Lung (tissue), 12 donors: Measurements from ENCODE around the gene ZNF653. TPM values are rescaled to one million over a fixed set of nuclear protein-coding genes. Genes with fewer than 3 reads are reported as not detected.

Experiments used
- ATAC-seq: fragments of 200-7000 bp; cut with Tn5 transposase; one replicate; pipeline ENCODE4 v1.9.1; 2020; ENCODE audit warnings: moderate number of reproducible peaks; ENCODE audit not compliant: insufficient read depth, low FRiP score
- DNase-seq, 3 donors: peaks; one replicate each; pipeline ENCODE4 v3.0.0-alpha.2; 2013 to 2017
- H3K27ac ChIP-seq, 2 donors: one replicate each; pipeline ENCODE4 v1.5.1; 2013; ENCODE audit warnings: mild to moderate bottlenecking in 2 of 2, moderate library complexity in 2 of 2, control low read depth in 1 of 2, inconsistent platforms in 1 of 2, low read depth in 1 of 2, low read length in 1 of 2
- H3K27me3 ChIP-seq, 3 donors: one replicate each; pipeline ENCODE4 v1.5.1; 2013; ENCODE audit warnings: low read length in 2 of 3; ENCODE audit not compliant: control insufficient read depth in 3 of 3, insufficient read depth in 3 of 3
- H3K36me3 ChIP-seq, 4 donors: one replicate each; pipeline ENCODE4 v1.5.1; 2013; ENCODE audit warnings: low read length in 4 of 4, mild to moderate bottlenecking in 1 of 4, moderate library complexity in 1 of 4; ENCODE audit not compliant: control insufficient read depth in 4 of 4, insufficient read depth in 4 of 4
- H3K4me1 ChIP-seq, 5 donors: one replicate each; pipeline ENCODE4 v1.5.1; 2013; ENCODE audit warnings: low read length in 5 of 5, mild to moderate bottlenecking in 2 of 5, moderate library complexity in 1 of 5; ENCODE audit not compliant: control insufficient read depth in 5 of 5, insufficient read depth in 5 of 5
- H3K4me3 ChIP-seq: one replicate; pipeline ENCODE4 v1.5.1; 2013; ENCODE audit warnings: mild to moderate bottlenecking, control low read depth, moderate library complexity
- H3K9ac ChIP-seq, 2 donors: one replicate each; pipeline ENCODE4 v1.5.1; 2013; ENCODE audit warnings: low read length in 2 of 2, control low read depth in 1 of 2; ENCODE audit not compliant: insufficient read depth in 1 of 2
- H3K9me3 ChIP-seq, 4 donors: one replicate each; pipeline ENCODE4 v1.5.1; 2013; ENCODE audit warnings: low read length in 3 of 4, mild to moderate bottlenecking in 1 of 4, moderate library complexity in 1 of 4; ENCODE audit not compliant: control insufficient read depth in 4 of 4, insufficient read depth in 3 of 4
- WGBS, 2 donors: extraction: QIAGEN DNeasy Blood & Tissue Kit; methylation state at CpG; one replicate each; pipeline ENCODE4 v1.1.7; 2013; 5-methylcytosine and 5-hydroxymethylcytosine counted together
- polyA plus RNA-seq, 2 donors: library from polyadenylated mRNA; stranded (reverse); fragments of 200-250 nt; gene quantifications; one replicate each; pipeline ENCODE4 v1.2.1, GENCODE V29; 2013
- total RNA-seq, 2 donors: library from RNA; depleted of rRNA in 1 of 2; stranded (reverse); fragments of >200 nt in 1 of 2; gene quantifications; one replicate each; pipeline ENCODE4 v1.2.1, GENCODE V29; 2014 to 2021
- TF ChIP-seq, protein P1 (sequence below): IDR thresholded peaks from 2 replicates; pipeline ENCODE4 v1.5.1; 2012; ENCODE audit warnings: mild to moderate bottlenecking; ENCODE audit errors: control extremely low read depth, extremely low read depth
- donor health status: control.
- donor health status: control.
- donor health status: Bipolar disorder and iron deficiency.
- donor health status: healthy.
- donor health status: DM: yes; HTN: yes; CAD: no.

Gene ZNF653
- total and polyA plus RNA-seq, 4 donors: 5.4 to 12.9 (median 9.0) TPM

- H3K27me3 ChIP-seq: no peaks in the 10 kb centered on the region
- H3K36me3 ChIP-seq: peaks cover 10 to 32% (median 15%) of the 10 kb centered on the region in 4 donors
- ATAC-seq: no peak
- H3K9ac ChIP-seq: no peak overlapping the region
- no peak overlapping the region for H3K27ac ChIP-seq
- TF ChIP-seq, protein P1, sequence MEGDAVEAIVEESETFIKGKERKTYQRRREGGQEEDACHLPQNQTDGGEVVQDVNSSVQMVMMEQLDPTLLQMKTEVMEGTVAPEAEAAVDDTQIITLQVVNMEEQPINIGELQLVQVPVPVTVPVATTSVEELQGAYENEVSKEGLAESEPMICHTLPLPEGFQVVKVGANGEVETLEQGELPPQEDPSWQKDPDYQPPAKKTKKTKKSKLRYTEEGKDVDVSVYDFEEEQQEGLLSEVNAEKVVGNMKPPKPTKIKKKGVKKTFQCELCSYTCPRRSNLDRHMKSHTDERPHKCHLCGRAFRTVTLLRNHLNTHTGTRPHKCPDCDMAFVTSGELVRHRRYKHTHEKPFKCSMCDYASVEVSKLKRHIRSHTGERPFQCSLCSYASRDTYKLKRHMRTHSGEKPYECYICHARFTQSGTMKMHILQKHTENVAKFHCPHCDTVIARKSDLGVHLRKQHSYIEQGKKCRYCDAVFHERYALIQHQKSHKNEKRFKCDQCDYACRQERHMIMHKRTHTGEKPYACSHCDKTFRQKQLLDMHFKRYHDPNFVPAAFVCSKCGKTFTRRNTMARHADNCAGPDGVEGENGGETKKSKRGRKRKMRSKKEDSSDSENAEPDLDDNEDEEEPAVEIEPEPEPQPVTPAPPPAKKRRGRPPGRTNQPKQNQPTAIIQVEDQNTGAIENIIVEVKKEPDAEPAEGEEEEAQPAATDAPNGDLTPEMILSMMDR: no peak
- no peaks in the 10 kb centered on the region for H3K9me3 ChIP-seq
- no peak overlapping the region for H3K4me3 ChIP-seq
- no peak for DNase-seq
- H3K4me1 ChIP-seq: no peaks in the 10 kb centered on the region
- WGBS, 2 donors: 96 to 98% methylated on average over 20 of the region's 20 CpGs
Measured at GRCh38 chr19:11513946-11514345, 8.3 kb upstream of the ZNF653 start.

- no peak for DNase-seq
Measured at GRCh38 chr19:11510444-11510843, 4.8 kb upstream of the ZNF653 start.

GRCh38 chr19:11507370-11508078 is 1.9 kb upstream of the ZNF653 start:
- H3K4me1 ChIP-seq: peaks cover 0 to 7% (median 0%) of the 10 kb centered on the region in 5 donors
- no peak overlapping the region for H3K27ac ChIP-seq
- H3K4me3 ChIP-seq: no peak overlapping the region
- H3K9me3 ChIP-seq: no peaks in the 10 kb centered on the region
- ATAC-seq (no peak), DNase-seq (no peak)
- no peaks in the 10 kb centered on the region for H3K27me3 ChIP-seq
- 92% methylated on average over 18 of the region's 18 CpGs for WGBS, 2 donors
- TF ChIP-seq, protein P1: no peak
- peaks cover 0 to 14% (median 3%) of the 10 kb centered on the region in 4 donors for H3K36me3 ChIP-seq
- no peak overlapping the region for H3K9ac ChIP-seq

More at GRCh38 chr19:11510444-11510843, 4.8 kb upstream of the ZNF653 start:
- Histone ChIP-seq H3K9me3 (no peaks in the 10 kb centered on the region), H3K27ac (no peak overlapping the region), H3K9ac (no peak overlapping the region), H3K4me3 (no peak overlapping the region), H3K27me3 (no peaks in the 10 kb centered on the region), H3K4me1 (peaks cover 0 to 7% (median 0%) of the 10 kb centered on the region in 5 donors), H3K36me3 (peaks cover 6 to 27% (median 7%) of the 10 kb centered on the region in 4 donors)
- TF ChIP-seq, protein P1: no peak
- WGBS, 2 donors: 95 to 96% methylated on average over 8 of the region's 8 CpGs
- no peak for ATAC-seq
